CD4-positive, alpha-beta T cell treated with Interferon gamma for 1 hour (primary cell): Measurements from ENCODE around the gene EXD2.
"Not testable (repeated sequence)": the region's sequence is repeated elsewhere in the genome, so short reads cannot be mapped to it uniquely, and the experiment has no call there.

Experiments
- DNase-seq: peaks from one replicate; pipeline ENCODE4 v3.0.0-alpha.2; 2020

The EXD2 gene

DNA sequence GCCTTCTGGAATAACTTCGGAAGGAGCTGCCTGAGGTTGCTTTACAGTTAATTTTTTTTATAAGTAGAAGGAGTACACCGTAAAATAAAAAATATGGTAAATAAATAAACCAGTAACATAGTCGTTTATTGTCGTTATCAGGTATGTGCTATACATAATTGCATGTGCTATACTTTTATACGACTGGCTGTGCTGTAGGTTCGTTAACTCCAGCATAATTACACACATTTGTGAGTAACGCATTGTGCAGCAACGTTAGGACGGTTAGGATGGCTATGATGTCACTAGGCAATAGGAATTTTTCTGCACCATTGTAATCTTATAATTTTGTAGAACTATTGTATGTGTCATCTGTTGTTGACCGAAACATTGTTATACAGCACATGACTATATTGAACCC lies 8.5 kb downstream of the EXD2 start:
- no peak for DNase-seq

DNA sequence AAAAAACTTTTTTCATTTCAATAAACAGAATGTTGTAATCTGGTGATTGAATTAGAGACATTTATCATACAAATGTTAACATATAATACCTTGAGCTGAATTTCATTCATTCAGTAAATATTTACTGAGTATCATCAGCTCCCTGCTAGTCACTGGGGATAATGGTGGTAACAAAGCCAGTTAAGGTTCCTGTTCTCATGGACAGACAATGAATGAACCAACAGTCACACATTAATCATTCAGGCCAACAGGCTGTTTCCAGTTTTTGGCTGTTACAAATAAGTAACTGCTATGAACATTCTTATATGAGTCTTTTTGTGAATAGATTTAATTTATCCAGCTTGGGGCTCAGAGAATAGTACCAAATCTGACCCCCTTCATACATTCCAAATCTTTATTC lies 13.5 kb downstream of the EXD2 start:
- DNase-seq: no peak

DNA sequence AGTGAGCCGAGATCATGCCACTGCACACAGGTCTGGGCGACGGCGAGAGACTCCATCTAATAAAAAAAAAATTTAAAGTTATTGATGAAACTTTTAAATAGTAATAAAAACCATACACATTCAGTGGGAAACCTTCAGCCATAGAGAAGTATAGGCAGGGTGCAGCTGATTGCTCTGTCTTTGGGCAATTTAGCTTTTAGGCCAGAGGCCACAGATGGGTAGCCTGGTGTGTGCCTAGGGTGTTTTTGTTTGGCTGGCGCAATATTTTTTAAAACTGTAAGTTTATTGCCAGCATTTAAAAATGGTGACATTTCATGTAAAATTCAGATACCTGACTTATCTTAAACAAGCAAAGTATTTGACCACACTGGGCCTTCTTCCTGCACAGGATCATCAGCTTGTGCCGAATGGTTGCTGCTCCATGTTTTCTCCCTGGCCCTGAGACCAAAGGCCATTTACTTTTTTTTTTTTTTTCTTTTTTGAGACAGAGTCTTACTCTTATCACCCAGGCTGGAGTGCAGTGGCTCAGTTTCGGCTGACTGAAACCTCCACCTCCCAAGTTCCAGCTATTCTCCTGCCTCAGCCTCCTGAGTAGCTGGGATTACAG lies 16.2 kb downstream of the EXD2 start:
- DNase-seq: no peak

DNA sequence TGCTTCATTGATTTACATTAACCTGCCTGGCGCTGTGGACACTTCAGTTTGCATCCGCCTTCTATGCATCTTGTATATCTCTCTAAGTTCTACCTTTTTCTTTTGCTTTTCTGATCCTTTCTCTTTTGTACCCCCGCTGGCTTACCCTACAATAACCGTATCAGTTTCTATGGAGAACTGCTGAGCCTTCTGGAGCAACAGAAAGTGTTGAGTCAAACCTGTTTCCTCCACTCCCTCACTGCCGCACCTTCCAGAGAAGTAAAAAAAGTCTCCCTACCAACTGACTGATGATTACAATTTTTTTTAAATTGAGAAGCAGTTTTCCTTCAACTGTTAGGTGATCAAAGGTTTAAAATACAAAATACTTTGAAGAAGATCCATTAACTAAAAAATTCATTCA lies 17.4 kb downstream of the EXD2 start:
- DNase-seq: no peak

- no peak for DNase-seq
Measured at GRCh38 chr14:69214393-69214792, 23.1 kb downstream of the EXD2 start.

DNA sequence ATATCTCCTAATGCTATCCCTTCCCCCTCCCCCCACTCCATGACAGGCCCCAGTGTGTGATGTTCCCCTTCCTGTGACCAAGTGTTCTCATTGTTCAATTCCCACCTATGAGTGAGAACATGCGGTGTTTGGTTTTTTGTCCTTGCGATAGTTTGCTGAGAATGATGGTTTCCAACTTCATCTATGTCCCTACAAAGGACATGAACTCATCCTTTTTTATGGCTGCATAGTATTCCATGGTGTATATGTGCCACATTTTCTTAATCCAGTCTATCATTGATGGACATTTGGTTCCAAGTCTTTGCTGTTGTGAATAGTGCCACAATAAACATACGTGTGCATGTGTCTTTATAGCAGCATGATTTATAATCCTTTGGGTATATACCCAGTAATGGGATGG lies 26.4 kb downstream of the EXD2 start:
- DNase-seq: not testable (repeated sequence)

- DNase-seq: no peak
Measured at GRCh38 chr14:69224946-69225345, 33.6 kb downstream of the EXD2 start.

GRCh38 chr14:69226178-69226577 lies 34.9 kb downstream of the EXD2 start:
- DNase-seq: no peak

- no peak for DNase-seq
Measured at GRCh38 chr14:69226736-69227135, 35.4 kb downstream of the EXD2 start.

DNA sequence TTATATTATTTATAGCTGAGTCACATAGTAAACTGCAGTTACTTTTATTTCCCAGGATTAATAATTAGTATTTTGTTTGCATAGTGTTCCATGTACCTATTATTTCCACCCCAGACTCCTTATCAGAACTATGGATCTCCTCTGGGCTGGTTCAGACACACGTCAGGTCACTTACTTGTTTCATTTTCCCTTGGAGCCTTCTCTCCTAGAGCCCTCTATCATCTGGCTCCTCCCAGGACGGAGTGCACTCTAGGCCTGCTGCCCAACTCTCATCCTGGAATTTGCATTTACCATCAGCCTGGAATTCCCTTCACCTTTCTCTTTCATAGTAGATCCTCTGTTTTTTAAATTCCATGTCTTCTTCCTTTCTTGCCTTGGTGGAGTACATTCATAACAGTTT lies 40.2 kb downstream of the EXD2 start:
- no peak for DNase-seq

DNA sequence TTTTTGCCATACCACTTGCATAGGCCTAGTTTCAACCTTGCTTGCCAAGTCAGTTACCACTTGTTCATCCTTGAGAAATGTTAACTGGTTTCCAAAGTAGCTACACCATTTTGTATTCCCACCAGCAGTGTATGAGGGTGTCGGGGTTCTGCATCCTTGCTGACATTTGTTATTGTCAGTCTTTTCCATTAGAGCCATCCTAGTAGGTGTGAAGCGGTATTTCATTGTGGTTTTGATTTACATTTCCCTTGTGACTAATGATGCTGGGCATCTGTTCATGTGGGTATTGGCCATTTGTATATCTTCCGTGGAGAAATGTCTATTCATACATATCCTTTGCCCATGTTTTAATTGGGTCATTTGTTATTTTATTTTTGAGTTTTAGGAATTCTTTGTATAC lies 41.1 kb downstream of the EXD2 start:
- DNase-seq: no peak

- no peak for DNase-seq
Measured at GRCh38 chr14:69234106-69234505, 42.8 kb downstream of the EXD2 start.

GRCh38 chr14:69235708-69236107 lies 44.4 kb downstream of the EXD2 start:
- no peak for DNase-seq

DNA sequence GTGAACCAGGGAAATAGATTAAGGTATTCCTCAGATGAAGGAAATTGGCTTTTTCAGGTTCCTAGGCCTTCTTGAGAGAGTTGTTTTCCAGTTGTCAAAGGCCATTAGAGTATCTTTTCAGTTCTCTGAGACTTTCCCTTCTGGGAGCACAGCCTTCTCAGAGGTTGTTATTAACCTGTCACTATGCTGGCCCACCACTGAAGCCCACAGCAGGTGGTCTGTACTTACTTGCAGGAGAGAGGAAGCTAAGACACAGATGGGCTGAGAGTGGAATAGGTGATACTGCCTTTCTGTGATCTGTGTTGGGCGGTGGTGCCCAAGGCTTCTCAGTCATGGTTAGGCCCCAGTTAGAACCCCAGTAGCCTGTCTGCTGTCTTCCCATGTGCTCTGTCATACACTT lies 45.8 kb downstream of the EXD2 start:
- no peak for DNase-seq

DNA sequence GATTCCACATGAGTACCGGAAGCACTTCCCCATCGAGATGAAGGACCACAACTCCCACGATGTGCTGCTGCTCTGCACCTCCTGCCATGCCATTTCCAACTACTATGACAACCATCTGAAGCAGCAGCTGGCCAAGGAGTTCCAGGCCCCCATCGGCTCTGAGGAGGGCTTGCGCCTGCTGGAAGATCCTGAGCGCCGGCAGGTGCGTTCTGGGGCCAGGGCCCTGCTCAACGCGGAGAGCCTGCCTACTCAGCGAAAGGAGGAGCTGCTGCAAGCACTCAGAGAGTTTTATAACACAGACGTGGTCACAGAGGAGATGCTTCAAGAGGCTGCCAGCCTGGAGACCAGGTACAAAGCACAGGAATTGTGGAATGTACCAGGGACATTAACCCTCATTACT lies 46.3 kb downstream of the EXD2 start:
- no peak for DNase-seq

GRCh38 chr14:69238883-69239282 lies 47.6 kb downstream of the EXD2 start:
- DNase-seq: no peak

GRCh38 chr14:69240527-69241173 lies 49.4 kb downstream of the EXD2 start:
- DNase-seq: no peak

- DNase-seq: no peak
Measured at GRCh38 chr14:69241577-69241976, 50.3 kb downstream of the EXD2 start.

GRCh38 chr14:69242311-69243224 lies 51.3 kb downstream of the EXD2 start:
- peak; percentile 39 for DNase-seq

DNA sequence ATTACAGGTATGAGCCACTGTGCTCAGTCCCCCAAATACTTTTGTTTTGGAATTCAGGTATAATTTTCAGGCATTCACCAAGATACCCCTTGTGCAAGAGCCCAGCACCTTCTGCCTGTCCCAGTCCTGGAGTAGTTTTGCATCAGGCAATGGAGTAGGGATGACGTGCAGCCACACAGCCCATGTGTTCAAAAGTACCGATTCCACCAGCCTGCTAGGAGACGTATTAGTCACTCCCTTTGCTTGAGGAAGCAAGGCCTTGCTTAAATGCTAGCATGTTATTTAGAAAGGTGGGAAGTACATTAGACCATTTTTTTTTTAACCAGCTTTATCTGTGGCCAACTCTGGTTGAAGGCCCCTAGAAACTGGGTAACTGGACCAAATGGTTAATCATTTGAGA lies 53.6 kb downstream of the EXD2 start:
- no peak for DNase-seq

- no peak for DNase-seq
Measured at GRCh38 chr14:69246331-69246730, 55.0 kb downstream of the EXD2 start.

DNA sequence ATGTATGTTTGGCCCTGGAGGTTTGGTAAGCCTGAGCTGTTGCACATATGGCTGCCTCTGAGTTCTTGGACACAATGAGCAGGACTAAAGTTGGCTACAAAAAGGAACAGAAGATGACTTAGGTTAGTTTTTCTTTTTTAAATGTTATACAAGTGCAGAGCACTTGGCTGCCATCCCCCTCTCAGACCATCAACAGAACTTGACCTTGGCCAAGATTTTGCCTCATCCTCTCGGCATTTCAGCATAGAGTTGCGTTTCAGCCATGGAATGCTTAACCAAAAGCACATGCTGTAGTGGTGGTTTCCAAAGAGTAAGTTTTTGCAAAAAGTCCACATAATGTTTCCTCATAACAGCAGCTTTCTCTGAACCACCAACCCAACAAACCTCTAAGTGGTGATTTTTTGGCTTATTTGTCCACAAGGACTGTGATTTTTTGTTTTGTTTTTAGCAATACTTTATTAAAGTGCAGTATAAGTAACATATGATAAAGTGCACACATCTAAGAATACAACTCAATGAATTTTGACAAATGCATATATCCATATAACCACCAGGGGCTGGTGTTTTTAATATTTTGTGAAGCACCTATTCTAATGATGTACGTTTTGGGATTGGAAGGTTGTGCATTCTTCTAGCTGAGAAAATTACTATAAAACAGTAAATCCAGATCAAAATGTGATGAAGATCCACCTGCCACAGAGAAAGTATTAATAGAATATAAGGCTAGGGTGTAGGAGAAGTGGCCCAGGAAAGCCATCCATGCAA lies 56.6 kb downstream of the EXD2 start:
- DNase-seq: no peak

GRCh38 chr14:69249603-69250002 lies 58.3 kb downstream of the EXD2 start:
- DNase-seq: no peak
